NCI-H2081 (cell line): ENCODE results near the gene GLIPR2.
"Not testable (repeated sequence)": the region's sequence is repeated elsewhere in the genome, so short reads cannot be mapped to it uniquely, and the experiment has no call there.

ENCODE experiments used
- DNase-seq, 2 experiments: peaks; one replicate each; lab custom pipeline; 2025; lab: John Stamatoyannopoulos, UW

GLIPR2 gene

GRCh38 chr9:36136272-36136893 is at the start of gene GLIPR2:
Gene GLIPR2 (plus strand): TSS chr9:36136733. CDS start chr9:36136779, 46 bp downstream.
- peak; percentile 64 to 78 for DNase-seq

GRCh38 chr9:36087054-36087453 is 49.5 kb upstream of the GLIPR2 start:
- DNase-seq = not testable (repeated sequence)

- DNase-seq = no peak
Measured at GRCh38 chr9:36088020-36088419, 48.5 kb upstream of the GLIPR2 start.

GRCh38 chr9:36091026-36091953 is 45.2 kb upstream of the GLIPR2 start:
- peak in 1 of 2 experiments; percentile 15 for DNase-seq

- DNase-seq = no peak
Measured at GRCh38 chr9:36092014-36092413, 44.5 kb upstream of the GLIPR2 start.

GRCh38 chr9:36092509-36093215 is 43.9 kb upstream of the GLIPR2 start:
- DNase-seq = no peak

- no peak for DNase-seq
Measured at GRCh38 chr9:36093384-36093783, 43.1 kb upstream of the GLIPR2 start.

GRCh38 chr9:36099718-36100117 is 36.8 kb upstream of the GLIPR2 start:
- no peak for DNase-seq

- DNase-seq = no peak
Measured at GRCh38 chr9:36100532-36100931, 36.0 kb upstream of the GLIPR2 start.

GRCh38 chr9:36101916-36102741 is 34.4 kb upstream of the GLIPR2 start:
- no peak for DNase-seq

- peak; percentile 77 to 82 for DNase-seq
Measured at GRCh38 chr9:36102742-36103495, 33.6 kb upstream of the GLIPR2 start.

GRCh38 chr9:36109071-36109470 is 27.5 kb upstream of the GLIPR2 start:
- no peak for DNase-seq

GRCh38 chr9:36110434-36110833 is 26.1 kb upstream of the GLIPR2 start:
- DNase-seq = no peak

GRCh38 chr9:36112516-36112915 is 24.0 kb upstream of the GLIPR2 start:
- no peak for DNase-seq

- DNase-seq = no peak
Measured at GRCh38 chr9:36113999-36114398, 22.5 kb upstream of the GLIPR2 start.

- DNase-seq = no peak
Measured at GRCh38 chr9:36116593-36116992, 19.9 kb upstream of the GLIPR2 start.

GRCh38 chr9:36118201-36118600 is 18.3 kb upstream of the GLIPR2 start:
- no peak for DNase-seq

GRCh38 chr9:36118706-36119105 is 17.8 kb upstream of the GLIPR2 start:
- DNase-seq = no peak

GRCh38 chr9:36119476-36119875 is 17.1 kb upstream of the GLIPR2 start:
- no peak for DNase-seq

GRCh38 chr9:36120705-36121104 is 15.8 kb upstream of the GLIPR2 start:
- DNase-seq = no peak

GRCh38 chr9:36121971-36122370 is 14.6 kb upstream of the GLIPR2 start:
- DNase-seq = no peak
